ENCODE results near the gene CASQ2.
A peak's percentile ranks its signal among the peaks of the same experiment; 100 is the strongest.
"Not testable (repeated sequence)": the region's sequence is repeated elsewhere in the genome, so short reads cannot be mapped to it uniquely, and the experiment has no call there.

CASQ2 gene

DNA sequence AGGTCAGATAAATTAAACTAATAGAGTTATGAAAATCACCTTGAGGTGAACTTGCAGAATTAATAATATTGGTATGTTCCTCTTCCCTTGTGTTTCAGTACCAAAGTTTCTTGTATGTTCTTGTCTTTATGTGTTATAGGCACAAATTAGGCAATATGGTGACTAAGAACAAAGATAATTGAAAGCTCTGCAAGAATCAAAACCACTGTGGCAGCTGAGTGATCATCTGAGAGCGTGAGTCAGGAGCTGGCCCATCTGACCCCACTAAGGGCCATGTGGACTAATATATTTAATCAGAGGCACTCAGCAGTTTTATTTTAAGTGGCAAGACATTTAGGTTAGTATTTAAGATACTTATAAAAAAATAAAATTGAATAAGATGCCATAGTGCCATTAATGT lies 12.8 kb upstream of the CASQ2 start:
- no peak for DNase-seq

DNA sequence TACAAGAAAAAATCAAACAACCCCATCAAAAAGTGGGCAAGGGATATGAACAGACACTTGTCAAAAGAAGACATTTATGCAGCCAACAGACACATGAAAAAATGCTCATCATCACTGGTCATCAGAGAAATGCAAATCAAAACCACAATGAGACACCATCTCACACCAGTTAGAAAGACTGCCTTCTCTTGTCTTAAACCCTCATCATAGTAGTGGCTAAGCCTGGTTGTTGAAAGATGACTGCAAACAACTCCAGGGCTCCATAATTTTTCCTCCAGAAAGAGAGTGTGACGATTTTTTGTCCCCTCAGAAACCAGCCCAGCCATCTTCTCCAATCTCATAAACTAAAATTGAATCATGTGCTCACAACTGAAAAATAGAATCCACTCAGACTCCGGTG lies 12.1 kb upstream of the CASQ2 start:
- DNase-seq, result not testable (repeated sequence)

DNA sequence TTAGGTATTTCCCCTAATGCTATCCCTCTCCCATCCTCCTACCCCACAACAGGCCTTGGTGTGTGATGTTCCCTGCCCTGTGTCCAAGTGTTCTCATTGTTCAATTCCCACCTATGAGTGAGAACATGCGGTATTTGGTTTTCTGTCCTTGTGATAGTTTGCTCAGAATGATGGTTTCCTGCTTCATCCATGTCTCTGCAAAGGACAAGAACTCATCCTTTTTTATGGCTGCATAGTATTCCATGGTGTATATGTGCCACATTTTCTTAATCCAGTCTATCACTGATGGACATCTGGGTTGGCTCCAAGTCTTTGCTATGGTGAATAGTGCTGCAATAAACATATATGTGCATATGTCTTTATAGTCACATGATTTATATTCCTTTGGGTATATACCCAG lies 10.6 kb upstream of the CASQ2 start:
- not testable (repeated sequence) for DNase-seq

DNA sequence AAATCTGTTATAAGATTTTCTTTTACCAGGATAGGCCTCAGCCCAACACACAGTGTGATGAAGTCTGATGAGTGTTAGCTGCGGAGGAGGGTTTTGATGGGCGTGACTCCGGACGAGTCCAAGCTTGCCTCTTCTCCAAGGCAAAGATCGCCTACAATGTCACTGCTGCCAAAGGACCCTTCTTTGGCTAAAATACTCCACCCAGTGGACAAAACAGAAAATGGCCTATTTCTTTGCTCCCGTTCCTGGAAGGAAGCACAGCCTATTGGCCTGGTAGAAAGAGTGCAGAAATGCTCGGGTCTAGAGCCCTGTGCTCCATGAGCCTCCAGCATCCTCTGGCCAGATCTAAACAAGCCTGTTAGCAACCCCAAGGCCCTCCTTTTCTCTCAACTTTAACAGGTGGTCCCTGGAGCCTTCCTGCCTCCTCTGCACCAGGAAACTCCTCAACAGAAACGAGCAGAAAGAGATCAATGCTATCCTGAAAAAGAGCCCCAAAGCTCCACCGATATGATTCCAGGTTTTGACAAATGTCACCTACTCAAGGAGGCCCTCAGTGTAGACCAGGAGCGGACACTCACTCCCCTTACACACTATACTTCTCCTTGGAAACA lies 3.4 kb upstream of the CASQ2 start:
- DNase-seq, result peak in 36 of 56 donors; percentile 2 to 63 (median 14)

DNA sequence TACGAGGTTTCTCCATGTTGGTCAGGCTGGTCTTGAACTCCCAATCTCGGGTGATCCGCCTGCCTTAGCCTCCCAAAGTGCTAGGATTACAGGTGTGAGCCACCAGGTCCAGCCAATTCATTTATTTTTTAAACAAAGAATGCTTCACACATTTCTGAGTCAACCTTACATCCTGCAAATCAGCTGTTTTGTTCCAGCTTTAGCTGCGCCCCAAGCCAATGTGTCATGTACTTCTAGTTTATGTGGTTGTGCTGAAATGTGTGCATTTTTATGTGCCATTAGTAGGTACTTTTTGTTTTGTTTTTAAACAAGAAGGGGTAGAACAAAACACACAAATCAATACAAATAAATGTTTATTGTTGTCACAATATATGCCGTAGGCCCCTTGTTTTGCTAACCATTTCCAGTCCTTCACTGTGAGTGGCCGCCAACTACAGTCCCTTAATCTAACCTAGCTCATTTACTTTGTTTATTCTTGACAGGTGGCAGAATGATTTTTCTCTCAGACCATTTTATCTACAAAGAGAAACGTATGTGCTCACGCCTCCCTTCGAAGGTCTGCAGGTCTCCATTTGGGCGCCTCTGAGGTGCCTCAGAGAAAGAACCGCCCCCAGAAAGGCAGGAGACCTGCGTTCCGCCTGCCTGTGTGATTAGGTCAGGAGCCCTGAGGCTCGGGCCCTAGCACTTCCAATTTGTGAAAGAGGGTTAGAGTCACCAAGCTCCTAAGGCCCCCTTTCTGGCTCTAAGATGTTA lies 2.8 kb upstream of the CASQ2 start:
- peak in 1 of 56 donors; percentile 38 for DNase-seq

DNA sequence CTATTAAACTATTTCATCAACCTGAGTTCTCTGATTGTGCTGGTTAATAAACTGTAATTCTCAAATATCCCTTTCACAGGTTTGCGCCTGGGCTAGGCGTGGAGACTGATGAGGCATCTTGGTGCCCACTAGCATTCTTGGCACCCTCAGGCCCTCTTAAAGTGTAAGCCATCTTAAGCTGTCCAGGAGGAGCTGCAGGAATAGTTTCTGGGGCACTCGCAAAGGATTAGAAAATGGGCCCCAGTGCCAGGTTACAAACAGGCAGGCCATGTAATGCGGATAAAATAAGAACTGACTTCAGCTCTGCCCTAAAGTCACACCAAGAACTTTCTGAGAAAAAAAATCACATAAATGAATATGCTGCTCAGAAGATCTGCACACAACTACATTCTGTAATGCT lies 1.1 kb downstream of the CASQ2 start:
- no peak for DNase-seq

DNA sequence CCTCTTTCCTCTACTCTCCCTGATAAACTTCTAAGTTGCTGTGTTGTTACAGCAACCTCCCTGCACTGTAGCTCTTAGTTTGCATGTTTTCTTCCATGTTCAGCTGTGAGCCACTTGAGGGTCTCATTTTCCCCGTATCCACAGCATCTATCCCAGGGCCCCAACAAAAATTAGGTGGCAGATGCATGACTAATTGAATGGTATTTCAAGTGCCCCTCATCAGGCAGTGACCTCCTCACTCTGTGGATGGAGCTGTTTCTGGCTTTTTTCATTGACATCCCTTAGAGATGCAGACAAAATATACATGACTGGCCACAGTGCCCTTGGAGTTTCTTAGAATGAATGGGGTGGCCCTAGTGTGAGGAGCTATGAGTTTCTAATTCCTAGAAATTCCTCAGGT lies 3.4 kb downstream of the CASQ2 start:
- no peak for DNase-seq

DNA sequence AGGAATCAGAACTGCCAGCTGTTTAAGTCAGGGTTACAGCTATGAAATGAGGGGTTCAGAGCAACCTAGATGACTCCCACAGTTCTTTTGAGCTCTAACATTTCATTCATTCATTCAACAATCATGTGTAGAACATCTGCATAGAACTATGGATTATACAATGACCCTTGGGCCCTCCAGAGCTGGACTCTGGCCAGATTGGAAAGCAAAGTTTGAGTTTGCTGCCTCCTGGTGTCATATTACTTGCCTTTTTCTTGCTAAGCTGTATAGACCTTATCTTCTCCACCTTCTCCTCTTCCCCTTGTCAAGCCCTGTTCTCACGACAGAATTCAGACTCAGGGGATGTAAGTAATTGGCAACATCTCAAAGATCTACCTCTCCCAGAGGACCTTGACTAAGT lies 4.0 kb downstream of the CASQ2 start:
- no peak for DNase-seq

DNA sequence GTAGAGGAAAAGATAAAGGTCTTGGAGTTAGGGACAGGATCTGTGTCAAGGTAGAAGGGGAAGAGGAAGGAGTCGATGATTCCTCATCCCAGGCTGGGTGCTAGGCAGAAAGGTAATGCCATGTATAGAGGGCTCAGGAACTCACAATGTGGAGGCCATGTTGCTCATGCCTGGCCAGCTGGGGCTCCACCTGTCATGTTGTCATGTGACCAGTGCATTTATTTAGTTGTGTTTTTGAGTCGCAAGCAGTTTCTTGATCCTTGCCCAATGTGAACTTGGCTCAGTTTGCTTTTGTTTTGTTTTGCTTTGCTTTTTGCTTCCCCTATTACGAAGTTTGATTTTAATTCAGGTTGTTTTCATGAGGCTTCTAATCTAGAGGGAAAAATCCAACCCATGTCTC lies 5.7 kb downstream of the CASQ2 start:
- DNase-seq, result no peak

DNA sequence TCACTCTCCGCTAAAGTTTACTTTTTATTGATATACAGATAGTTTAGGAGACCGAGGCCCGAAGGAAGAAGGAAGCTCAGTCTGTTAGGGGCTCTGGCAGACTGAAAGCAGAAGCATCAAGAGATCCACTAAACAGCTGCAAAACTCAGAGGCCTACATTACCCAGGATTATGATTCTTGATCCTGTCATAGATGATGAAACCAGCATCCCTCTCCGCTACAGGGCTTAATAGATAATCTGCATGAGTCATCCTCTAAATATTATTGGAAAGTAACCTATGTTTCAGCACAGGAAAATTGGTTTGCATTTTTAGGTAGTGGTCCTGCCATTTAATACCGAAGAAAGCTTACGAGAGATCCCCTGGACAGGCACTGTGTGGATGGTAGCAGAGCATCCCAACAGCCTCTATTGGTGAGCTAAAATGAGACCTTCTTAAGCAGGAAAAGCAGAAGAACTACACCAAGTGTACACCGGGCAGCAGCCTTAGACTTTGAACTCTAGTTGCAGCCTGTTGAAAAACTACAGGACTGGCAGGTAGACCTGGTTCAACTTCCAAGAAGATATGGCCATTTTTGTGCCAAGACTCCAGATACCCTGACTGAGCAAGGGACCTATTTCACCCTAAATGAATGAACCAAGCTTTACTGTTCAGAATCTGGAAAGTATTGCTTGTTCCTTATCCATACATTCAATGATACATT lies 6.8 kb downstream of the CASQ2 start:
- DNase-seq, result no peak

DNA sequence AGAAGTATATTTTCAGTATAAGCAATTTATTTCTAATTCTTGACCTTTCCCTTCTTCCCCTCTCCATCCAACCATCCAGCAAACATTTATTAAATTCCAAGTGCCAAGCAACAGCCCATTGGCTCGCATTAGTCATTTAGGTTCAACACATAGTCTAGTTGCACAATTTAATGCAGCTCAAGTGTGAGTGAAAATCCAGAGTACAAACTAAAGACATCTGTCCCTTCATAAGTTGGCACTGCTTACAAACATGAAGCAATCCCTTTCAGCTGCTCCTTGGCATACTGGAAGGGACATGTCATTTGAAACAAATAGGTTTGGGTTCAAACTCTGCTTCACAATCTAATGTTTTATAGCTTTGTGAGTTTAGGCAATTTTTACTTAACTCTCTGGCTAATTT lies 10.7 kb downstream of the CASQ2 start:
- DNase-seq, result no peak

DNA sequence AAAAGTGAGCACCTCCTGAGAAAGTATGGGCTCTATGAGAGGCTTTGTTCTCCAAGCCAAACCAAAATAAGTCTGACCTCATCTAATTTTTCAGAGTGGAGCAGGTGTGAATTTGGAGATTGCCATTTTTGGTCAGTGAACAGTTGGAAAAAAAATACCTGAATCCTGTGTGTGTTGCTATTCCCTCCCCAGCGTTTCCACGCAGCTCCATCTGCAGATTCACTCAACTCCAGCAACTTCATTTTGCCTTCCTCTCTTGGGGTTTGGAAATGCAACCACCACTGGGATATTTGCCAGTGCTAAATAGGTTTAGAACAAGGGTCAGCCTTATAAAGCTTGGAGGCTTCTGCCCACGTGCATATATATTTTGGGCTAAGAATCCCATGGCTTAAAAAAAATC lies 11.2 kb downstream of the CASQ2 start:
- DNase-seq, result no peak

DNA sequence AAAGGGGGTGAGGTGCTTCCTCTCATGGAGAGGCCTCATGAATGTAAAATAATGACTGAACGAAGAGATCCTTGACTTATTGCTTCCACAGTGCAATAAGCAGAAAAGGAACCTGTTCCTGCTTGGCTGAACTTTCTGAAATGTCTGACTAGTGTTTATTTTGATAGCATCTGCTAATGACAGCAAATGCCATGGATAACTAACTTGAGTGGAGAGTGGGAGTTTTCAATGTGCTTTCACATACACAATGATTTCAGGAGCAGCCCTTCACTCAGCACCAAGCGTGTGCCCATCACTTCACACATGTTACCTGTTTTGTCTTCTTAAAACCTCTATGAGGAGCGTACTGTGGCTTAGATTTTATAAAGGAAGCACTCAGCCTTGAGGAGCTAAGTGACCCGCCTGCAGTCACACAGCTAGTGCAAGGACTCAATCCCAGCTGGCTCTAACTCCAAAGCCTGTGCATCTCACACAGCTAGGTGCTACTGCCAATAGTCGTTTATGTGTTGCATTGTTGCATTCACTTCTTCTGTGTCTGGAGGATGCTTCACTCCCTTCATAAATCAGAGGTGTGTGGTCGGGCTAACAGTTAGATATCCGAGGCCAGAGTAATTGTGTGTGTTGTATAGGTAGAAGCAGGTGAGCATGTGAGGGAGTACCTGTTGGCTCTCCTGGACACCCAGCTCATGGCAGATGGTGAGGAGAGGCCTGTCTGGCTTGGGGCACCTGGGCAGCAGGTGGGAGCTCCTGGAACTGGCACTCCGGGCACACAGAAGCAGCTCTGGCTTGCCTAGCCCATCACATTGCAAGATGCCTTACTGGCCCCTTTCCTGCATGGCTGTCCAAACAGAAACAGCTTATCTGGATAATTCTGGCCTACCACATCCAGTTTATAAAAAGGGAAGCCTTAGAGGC lies 12.8 kb downstream of the CASQ2 start:
- DNase-seq, result no peak

DNA sequence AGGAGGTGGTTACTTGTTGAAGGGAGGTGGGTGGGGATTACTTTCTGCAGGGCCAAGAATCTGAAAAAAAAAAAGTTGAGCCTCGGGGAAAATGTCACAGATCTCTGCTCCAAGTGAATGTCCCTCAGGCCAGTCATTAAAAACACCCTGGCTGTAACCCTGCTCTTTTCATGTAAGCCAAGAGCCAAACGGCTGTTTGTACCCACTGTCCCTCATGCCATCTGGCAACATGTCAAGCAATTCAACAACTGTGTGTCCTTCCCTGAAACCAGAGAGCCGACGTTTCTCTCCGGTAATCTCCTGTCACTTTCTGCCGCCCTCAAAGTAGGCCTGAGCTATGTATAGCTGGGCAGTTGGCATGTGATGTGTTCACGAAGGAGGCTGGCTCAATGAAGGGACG lies 14.7 kb downstream of the CASQ2 start:
- DNase-seq, result no peak

DNA sequence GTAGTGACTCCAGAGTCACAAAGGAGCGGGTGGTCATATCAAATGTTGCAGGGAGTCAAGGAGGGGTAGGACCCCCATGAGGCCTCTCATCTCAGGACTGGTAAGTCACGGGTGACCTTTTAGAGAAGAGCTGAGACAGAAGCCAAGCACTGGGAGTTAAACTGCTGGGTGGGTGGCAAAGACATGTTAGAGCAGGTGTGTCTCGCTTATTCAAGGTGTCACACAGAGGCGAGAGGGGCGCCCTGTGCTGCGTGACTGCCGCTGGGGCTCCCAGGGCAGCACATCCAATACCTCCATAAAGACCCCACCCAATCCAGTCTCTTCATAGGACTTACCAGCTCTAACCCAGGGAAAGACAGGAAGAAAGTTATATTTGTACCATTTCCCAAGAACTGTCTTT lies 15.2 kb downstream of the CASQ2 start:
- DNase-seq, result no peak

DNA sequence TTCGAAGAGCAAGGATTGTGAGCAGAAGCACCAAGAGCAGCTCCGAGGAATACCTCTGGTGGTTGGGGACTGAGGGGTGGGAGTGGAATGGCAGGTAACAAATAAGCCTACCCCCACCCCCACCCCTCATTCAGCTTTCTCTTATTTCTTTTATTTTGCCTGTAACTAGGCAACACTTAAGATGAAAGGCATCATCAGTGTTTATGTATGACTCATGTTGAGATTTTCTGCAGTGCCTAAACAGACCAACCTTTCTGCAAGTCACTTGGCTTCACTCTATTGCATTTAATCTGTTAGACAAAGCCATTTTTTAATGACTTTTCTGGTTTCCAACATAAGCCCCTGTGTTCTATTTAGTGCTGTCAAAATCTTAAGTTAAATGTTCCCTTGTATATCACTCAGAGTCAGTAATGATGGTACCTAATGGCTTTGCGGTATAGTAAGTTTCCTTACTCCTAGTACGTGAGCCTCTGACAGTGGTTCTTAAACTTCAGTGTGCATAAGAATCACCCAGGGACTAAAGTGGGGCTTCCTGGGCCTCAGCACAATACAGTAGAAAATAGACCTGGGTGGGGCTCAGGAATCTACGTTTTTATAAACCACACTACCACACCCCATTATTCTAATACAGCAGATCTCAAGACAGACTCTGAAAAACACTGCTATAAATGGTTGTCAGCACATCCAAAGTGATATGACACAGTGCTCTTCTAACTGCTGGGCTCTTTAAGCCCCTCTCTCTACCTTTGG lies 19.9 kb downstream of the CASQ2 start:
- no peak for DNase-seq

DNA sequence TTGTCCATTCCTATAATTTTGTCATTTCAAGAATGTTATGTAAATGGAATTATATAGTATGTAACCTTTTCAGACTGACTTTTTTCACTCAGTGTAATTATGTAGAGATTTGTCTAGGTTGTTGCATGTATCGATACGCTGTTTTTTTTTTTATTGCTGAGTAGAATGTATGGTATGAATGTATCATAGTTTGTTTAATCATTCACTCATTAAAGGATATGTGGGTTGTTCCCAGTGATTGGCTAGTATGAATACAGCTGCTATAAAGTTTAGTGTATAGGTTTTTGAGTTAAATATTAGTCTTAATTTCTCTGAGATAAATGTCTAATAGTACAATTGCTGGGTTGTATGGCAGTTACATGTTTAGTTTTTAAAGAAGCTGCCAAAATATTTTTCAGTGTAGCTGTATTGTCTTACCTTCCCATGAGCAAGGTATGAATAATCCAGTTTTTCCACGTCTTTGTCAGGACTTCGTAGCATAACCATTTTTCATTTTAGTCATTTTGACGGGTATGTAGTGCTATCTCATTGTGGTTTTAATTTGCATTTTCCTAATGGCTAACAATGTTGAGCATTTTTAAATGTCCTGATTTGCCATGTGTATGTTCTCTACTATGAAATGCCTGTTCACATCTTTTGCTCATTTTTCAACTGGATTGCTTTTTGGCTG lies 22.4 kb downstream of the CASQ2 start:
- no peak for DNase-seq

DNA sequence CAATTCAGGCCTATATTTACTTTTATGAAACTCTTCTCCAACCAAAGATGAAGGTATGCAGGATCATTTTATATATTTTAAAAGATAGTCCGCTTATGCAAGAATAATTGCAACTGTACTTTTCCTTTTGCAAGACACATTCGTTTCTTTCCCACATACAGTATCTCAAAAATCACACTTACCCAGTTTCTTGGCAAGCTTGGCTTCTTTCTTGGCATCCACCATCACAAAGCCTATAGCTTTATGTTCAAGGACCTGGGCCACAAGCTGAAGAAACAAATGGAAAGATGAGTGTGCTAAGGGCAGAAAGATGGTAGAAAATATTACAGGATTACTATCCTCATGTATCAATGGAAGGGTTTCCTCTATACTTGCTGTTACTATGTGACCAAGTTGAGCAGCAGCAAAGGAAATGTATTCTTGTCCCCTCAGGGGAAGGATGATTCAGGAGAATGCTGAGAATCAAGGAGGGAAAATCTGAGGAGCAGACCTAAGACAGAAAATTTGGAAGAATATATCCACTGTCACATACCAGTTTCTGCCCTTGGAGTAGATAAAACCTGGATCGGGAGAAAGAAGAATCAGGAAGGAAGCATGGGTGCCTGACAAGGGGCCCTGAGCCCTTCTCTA lies 23.8 kb downstream of the CASQ2 start:
- no peak for DNase-seq

DNA sequence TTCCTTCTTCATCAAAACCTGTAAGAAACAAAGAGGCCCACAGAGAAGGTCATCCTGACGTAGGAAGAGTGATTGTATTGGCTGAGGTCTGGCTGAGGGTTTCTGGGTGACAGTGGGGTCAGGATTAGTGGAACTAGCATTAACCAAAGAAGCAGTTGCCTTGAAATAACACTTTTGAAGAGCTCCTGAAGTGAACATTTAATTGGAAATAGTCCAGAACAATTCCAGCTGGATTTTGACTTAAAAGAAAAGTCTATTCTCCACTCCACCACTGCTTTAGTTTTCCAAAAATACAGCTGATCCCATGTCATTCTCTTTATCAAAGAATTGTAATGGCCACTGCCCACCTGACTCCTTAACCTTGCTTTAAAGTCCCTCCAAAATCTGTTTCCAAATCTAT lies 27.7 kb downstream of the CASQ2 start:
- no peak for DNase-seq

DNA sequence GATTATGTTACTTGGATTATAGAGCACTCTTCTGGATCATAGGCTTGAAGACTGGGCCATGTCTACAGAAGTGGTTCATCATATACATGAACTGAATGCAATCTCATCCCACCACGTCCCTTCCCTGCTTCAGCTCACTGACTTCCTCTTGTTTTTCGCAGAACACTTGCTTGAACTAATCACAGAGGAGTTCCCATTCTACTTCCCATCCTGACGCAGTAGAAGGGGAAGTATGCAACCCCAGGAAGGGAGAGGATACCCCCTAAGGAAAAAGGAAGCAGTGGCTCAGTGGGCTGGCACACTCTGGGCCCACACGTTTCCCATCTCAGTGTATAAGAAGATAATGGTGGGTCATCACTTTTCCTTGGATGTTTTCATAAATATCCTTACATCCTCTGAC lies 36.2 kb downstream of the CASQ2 start:
- DNase-seq, result no peak

Data from amygdala (tissue), 56 donors.